ENCODE measurements around the gene MYO1H.

Gene MYO1H

GRCh38 chr12:109448272-109448671 lies 100.6 kb downstream of the MYO1H start:
- DNase-seq (ENCODE audit: low spot score), result no peak

GRCh38 chr12:109448707-109449390 lies 101.1 kb downstream of the MYO1H start:
- DNase-seq (ENCODE audit: low spot score), result no peak

- no peak for DNase-seq (ENCODE audit: low spot score)
Measured at GRCh38 chr12:109449845-109450532, 102.3 kb downstream of the MYO1H start.

GRCh38 chr12:109450980-109451379 lies 103.3 kb downstream of the MYO1H start:
- DNase-seq (ENCODE audit: low spot score), result no peak

- no peak for DNase-seq (ENCODE audit: low spot score)
Measured at GRCh38 chr12:109451400-109451799, 103.7 kb downstream of the MYO1H start.

- DNase-seq (ENCODE audit: low spot score), result no peak
Measured at GRCh38 chr12:109452489-109452888, 104.8 kb downstream of the MYO1H start.

GRCh38 chr12:109455706-109456105 lies 108.0 kb downstream of the MYO1H start:
- DNase-seq (ENCODE audit: low spot score), result no peak

GRCh38 chr12:109458086-109458485 lies 110.4 kb downstream of the MYO1H start:
- no peak for DNase-seq (ENCODE audit: low spot score)

- DNase-seq (ENCODE audit: low spot score), result no peak
Measured at GRCh38 chr12:109458771-109459208, 111.1 kb downstream of the MYO1H start.

GRCh38 chr12:109459247-109459646 lies 111.5 kb downstream of the MYO1H start:
- no peak for DNase-seq (ENCODE audit: low spot score)

GRCh38 chr12:109460538-109460937 lies 112.8 kb downstream of the MYO1H start:
- no peak for DNase-seq (ENCODE audit: low spot score)

GRCh38 chr12:109461049-109461845 lies 113.5 kb downstream of the MYO1H start:
- DNase-seq (ENCODE audit: low spot score), result no peak

- DNase-seq (ENCODE audit: low spot score), result no peak
Measured at GRCh38 chr12:109461846-109462756, 114.4 kb downstream of the MYO1H start.

GRCh38 chr12:109462868-109463692 lies 115.4 kb downstream of the MYO1H start:
- DNase-seq (ENCODE audit: low spot score), result no peak

- DNase-seq (ENCODE audit: low spot score), result no peak
Measured at GRCh38 chr12:109463756-109464155, 116.1 kb downstream of the MYO1H start.

- DNase-seq (ENCODE audit: low spot score), result no peak
Measured at GRCh38 chr12:109464642-109465351, 117.1 kb downstream of the MYO1H start.

GRCh38 chr12:109466305-109466704 lies 118.6 kb downstream of the MYO1H start:
- DNase-seq (ENCODE audit: low spot score), result no peak

GRCh38 chr12:109466821-109467220 lies 119.1 kb downstream of the MYO1H start:
- DNase-seq (ENCODE audit: low spot score), result no peak

GRCh38 chr12:109467978-109468676 lies 120.4 kb downstream of the MYO1H start:
- no peak for DNase-seq (ENCODE audit: low spot score)

- DNase-seq (ENCODE audit: low spot score), result no peak
Measured at GRCh38 chr12:109469517-109469916, 121.8 kb downstream of the MYO1H start.
